ENCODE measurements around the gene MLF2. TPM values are rescaled to one million over a fixed set of nuclear protein-coding genes. Genes with fewer than 3 reads are reported as not detected.
A peak's percentile ranks its signal among the peaks of the same experiment; 100 is the strongest.

MLF2 gene
- total RNA-seq, 2 donors from 2014 or later = 121 to 138 TPM

GRCh38 chr12:6774499-6775062, 21.6 kb upstream of the MLF2 start:
- Histone ChIP-seq H3K27ac (no peak overlapping the region), H3K9me3 (no peaks in the 10 kb centered on the region), H3K36me3 (peaks cover 6% of the 10 kb centered on the region), H3K4me3 (no peak overlapping the region), H3K27me3 (no peaks in the 10 kb centered on the region), H3K4me1 (peaks cover 0 to 42% of the 10 kb centered on the region in 2 donors)
- TF ChIP-seq CTCF (IDR thresholded peaks at IDR 0.05) = no peak
- DNase-seq (ENCODE audit: low spot score) = no peak

DNA sequence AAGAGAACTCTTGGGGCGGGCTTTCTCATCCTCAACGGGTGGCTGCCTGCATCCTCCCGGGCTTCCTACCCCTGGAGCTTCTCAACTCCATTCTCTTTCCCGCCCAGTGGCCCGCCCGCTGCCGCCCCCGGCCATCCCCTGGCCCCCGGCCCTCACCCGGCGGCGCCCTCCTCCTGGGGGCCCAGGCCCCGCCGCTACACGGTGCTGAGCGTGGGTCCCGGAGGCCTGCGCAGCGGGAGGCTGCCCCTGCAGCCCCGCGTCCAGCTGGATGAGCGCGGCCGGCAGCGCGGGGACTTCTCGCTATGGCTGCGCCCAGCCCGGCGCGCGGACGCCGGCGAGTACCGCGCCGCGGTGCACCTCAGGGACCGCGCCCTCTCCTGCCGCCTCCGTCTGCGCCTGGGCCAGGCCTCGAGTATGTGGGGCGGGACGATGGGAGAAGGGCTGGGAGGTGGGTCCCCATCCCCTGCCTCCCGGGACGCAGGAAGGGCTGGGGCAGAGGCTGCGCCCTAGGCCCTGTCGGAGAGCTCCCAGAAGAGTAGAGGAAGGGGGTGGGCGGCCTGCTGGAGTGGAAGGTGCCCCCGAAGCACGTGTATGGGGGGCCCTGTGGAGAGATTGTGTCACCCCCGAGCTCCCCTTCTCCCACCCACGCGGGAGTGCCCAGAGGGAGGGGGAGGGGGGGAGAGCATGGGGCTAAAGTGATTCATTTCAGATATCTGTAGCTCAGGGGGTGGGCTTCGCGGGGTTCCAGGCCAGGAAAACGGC, 20.8 kb upstream of the MLF2 start:
- no peak overlapping the region for H3K27ac ChIP-seq
- no peaks in the 10 kb centered on the region for H3K9me3 ChIP-seq
- H3K36me3 ChIP-seq = peaks cover 6% of the 10 kb centered on the region
- no peak for DNase-seq (ENCODE audit: low spot score)
- H3K4me3 ChIP-seq = peak overlapping the region in 1 of 2 donors; percentile 29
- no peak for TF ChIP-seq CTCF (IDR thresholded peaks at IDR 0.05)
- peaks cover 0 to 46% of the 10 kb centered on the region in 2 donors for H3K4me1 ChIP-seq
- H3K27me3 ChIP-seq = no peaks in the 10 kb centered on the region

DNA sequence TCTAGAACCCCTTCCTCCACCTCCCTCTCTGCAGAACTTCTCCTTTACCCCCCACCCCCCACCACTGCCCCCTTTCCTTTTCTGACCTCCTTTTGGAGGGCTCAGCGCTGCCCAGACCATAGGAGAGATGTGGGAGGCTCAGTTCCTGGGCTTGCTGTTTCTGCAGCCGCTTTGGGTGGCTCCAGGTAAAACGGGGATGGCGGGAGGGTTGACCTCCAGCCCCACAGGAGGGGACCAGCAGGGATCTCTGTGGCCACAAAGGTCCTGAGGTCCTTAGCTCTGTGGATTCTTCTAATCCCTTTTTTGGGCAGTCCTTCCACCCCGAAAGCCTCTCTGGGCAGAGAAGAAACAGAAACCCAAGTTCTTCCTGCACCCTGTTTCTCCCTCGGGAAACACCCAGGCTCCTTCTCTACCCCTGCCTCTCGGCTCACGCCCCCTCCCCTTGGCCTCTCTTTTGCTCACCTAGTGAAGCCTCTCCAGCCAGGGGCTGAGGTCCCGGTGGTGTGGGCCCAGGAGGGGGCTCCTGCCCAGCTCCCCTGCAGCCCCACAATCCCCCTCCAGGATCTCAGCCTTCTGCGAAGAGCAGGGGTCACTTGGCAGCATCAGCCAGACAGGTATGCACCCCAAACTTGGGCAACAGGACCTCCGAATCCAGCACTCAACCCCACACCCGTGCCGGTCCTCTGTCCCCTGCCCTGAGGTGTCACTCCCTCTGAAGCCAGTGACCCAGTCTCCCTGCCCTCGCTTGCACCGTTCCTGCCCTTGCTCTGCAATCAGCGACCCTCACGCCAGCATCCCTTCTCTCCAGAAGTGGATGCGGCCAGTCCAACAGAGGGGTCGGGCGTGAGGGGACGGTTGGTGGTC, 20.0 kb upstream of the MLF2 start:
- Histone ChIP-seq H3K4me3 (peak overlapping the region in 1 of 2 donors; percentile 29), H3K27me3 (no peaks in the 10 kb centered on the region), H3K36me3 (peaks cover 6% of the 10 kb centered on the region), H3K4me1 (peaks cover 0 to 46% of the 10 kb centered on the region in 2 donors), H3K27ac (no peak overlapping the region), H3K9me3 (no peaks in the 10 kb centered on the region)
- no peak for TF ChIP-seq CTCF (IDR thresholded peaks at IDR 0.05)
- no peak for DNase-seq (ENCODE audit: low spot score)

DNA sequence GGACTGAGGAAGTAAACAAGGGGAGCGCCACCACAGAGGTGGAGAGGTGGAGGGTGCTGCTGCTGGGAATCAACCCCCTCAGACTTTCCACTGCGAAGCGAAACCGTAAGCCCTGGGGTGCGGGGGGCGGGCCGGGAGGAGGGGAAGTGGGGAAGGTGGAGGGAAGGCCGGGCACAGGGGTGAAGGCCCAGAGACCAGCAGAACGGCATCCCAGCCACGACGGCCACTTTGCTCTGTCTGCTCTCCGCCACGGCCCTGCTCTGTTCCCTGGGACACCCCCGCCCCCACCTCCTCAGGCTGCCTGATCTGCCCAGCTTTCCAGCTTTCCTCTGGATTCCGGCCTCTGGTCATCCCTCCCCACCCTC, 19.4 kb upstream of the MLF2 start, which contains the start of gene LAG3:
Gene LAG3 (plus strand): TSS at position 190 of the 365 bp plus-strand sequence. CDS start 333 bp downstream, outside the sequence.
- no peak for DNase-seq (ENCODE audit: low spot score)
- TF ChIP-seq CTCF (IDR thresholded peaks at IDR 0.05) = no peak
- Histone ChIP-seq H3K4me3 (peak within 1 kb of the TSS in 1 of 2 donors; percentile 6), H3K9me3 (no peaks in the 10 kb centered on the region), H3K27me3 (no peaks in the 10 kb centered on the region), H3K36me3 (peaks cover 6% of the 10 kb centered on the region), H3K4me1 (peaks cover 0 to 49% of the 10 kb centered on the region in 2 donors), H3K27ac (no peak within 1 kb of the TSS)

DNA sequence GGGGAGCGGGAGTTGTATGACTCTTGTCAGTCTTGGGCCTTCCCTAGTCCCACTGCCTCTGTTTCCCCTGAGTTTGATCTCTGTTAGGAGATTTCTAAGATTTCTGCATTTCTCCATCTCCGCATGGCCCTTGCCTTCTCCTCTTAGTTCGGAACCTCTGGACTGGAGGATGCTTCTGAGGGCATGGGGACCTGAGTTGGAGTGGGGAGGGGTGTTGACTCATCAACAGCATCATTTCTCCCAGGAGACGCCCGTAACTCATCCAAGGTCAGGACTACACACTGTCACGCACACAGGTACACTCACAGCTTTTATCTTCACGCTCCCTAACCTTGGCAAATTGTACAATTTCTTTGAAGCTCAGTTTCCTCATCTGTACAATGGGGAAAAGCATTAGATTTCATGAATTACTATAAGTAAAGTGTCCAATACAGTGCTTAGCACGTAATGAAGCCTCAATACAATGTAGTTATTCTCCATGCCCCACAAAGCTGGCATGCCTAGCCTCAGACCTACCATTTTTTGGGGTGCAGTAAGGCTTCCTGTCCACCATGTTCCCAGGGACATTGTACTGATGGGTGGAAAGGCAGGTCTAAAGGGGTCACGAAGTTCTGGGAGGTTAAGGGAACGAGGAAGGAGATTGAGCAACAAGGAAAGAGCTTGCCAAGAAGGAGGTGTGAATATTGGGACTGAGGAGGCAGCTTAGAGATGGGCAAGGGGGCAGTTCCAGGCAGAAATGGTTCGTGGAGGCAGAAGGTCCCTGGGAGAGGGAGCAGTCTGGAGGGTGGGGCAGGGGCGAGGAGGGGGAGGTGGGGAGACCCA, 18.8 kb upstream of the MLF2 start:
- Histone ChIP-seq H3K27me3 (no peaks in the 10 kb centered on the region), H3K27ac (no peak overlapping the region), H3K36me3 (peaks cover 6% of the 10 kb centered on the region), H3K4me3 (peak overlapping the region in 1 of 2 donors; percentile 6), H3K9me3 (no peaks in the 10 kb centered on the region), H3K4me1 (peaks cover 0 to 49% of the 10 kb centered on the region in 2 donors)
- DNase-seq (ENCODE audit: low spot score) = no peak
- no peak for TF ChIP-seq CTCF (IDR thresholded peaks at IDR 0.05)
